BJ (cell line): ENCODE measurements around the gene GMCL2. TPM values are rescaled to one million over a fixed set of nuclear protein-coding genes. Genes with fewer than 3 reads are reported as not detected.
A peak's percentile ranks its signal among the peaks of the same experiment; 100 is the strongest.

Experiments
- CTCF ChIA-PET: fragments of 350-600 bp; formaldehyde crosslinking; extraction: SDS; loops from one replicate; lab custom pipeline; 2021; ENCODE audit warnings: antibody characterized with exemption, inconsistent platforms; lab: Yijun Ruan, JAX
- POLR2A ChIA-PET: fragments of 300-600 bp; sonication (Branson Sonifier 250); formaldehyde crosslinking; extraction: SDS; loops from one replicate; lab custom pipeline; 2021; ENCODE audit warnings: antibody characterized with exemption; lab: Charles Lee
- DNase-seq: peaks from one replicate; pipeline ENCODE4 v3.0.0-alpha.2; 2011; ENCODE audit warnings: low read depth
- H3K27me3 ChIP-seq: 2 replicates; pipeline ENCODE4 v1.6.0; 2011; ENCODE audit warnings: low read length; ENCODE audit not compliant: control insufficient read depth, insufficient read depth
- H3K36me3 ChIP-seq: 2 replicates; pipeline ENCODE4 v1.5.1; 2011; ENCODE audit warnings: low read length; ENCODE audit not compliant: control insufficient read depth, insufficient read depth
- H3K4me3 ChIP-seq: 2 replicates; pipeline ENCODE4 v1.5.1; 2011; ENCODE audit warnings: low read depth, mild to moderate bottlenecking, control low read depth, low read length
- polyA plus RNA-seq: library from polyadenylated mRNA; depleted of rRNA; stranded (reverse); fragments of >200 nt; gene quantifications from 2 replicates; pipeline ENCODE4 v1.2.3, GENCODE V29; 2011
- TF ChIP-seq, protein P1 (sequence below): IDR thresholded peaks from 2 replicates; pipeline ENCODE4 v1.5.1; 2011; ENCODE audit warnings: low read depth, mild to moderate bottlenecking, control low read depth, inconsistent platforms, low read length, moderate library complexity; ENCODE audit not compliant: insufficient read depth

Gene GMCL2
- polyA plus RNA-seq, 1 experiment, result not detected

DNA sequence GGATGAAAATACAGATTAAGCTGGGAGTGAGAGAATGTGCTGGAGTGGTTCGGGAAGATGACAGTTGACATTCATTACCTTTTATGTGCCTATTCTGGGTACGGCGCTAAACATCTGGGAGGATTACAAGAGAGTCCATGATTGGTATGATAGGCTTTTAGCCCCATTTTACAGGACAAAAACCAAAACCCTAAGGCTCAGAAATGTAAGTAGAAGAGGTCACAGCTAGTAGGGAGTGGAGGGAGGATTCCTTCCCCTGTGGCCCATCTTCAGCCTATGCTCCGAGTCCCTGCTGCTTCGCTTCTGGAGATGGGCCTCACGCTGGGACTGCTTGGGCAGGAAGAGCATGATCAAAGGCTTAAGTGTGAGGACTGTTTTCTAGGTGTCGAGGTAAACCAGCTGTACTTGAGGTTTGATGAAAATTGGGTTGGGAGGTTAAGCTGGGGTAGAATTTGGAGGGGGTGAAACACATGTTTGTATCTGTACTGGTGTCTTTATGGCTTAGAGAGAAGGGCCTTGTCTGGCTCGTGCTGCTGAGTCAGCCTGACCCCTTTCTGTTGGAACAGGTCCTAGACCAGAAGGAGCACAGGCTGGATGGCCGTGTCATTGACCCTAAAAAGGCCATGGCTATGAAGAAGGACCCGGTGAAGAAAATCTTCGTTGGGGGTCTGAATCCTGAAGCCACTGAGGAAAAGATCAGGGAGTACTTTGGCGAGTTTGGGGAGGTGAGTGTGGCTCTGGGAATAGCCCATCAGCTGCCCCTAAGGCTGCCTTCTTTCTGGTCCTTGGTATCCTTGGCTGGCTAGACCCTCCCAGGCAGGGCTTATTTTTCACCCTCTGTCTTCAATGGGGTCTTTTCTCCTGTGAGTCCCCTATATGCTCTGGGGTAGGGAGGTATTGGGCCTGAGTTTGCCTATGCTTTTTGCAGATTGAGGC, 19.3 kb upstream of the GMCL2 start:
- ChIA-PET CTCF (interaction anchor here (0.9 kb wide), 1 partner anchor 130 kb away, joined by 3 read pairs; no protein-coding TSS in a partner anchor), POLR2A (no interaction called here)
- H3K27me3 ChIP-seq, result no peaks in the 10 kb centered on the region
- no peak for DNase-seq
- H3K36me3 ChIP-seq, result peaks cover 31% of the 10 kb centered on the region
- TF ChIP-seq, protein P1, sequence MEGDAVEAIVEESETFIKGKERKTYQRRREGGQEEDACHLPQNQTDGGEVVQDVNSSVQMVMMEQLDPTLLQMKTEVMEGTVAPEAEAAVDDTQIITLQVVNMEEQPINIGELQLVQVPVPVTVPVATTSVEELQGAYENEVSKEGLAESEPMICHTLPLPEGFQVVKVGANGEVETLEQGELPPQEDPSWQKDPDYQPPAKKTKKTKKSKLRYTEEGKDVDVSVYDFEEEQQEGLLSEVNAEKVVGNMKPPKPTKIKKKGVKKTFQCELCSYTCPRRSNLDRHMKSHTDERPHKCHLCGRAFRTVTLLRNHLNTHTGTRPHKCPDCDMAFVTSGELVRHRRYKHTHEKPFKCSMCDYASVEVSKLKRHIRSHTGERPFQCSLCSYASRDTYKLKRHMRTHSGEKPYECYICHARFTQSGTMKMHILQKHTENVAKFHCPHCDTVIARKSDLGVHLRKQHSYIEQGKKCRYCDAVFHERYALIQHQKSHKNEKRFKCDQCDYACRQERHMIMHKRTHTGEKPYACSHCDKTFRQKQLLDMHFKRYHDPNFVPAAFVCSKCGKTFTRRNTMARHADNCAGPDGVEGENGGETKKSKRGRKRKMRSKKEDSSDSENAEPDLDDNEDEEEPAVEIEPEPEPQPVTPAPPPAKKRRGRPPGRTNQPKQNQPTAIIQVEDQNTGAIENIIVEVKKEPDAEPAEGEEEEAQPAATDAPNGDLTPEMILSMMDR, result no peak
- H3K4me3 ChIP-seq, result peak overlapping the region; percentile 58

DNA sequence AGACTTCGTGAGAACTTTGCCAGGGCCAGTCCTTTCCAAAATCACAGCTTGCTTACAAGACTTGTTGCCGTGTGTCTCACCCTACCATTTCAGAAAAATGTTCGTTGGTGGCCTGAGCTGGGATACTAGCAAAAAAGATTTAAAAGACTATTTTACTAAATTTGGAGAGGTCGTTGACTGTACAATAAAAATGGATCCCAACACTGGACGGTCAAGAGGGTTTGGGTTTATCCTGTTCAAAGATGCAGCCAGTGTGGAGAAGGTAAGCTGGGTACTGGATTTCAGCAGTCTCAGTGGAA, 18.5 kb upstream of the GMCL2 start:
- Histone ChIP-seq H3K27me3 (no peaks in the 10 kb centered on the region), H3K36me3 (peaks cover 26% of the 10 kb centered on the region), H3K4me3 (peak overlapping the region; percentile 58)
- TF ChIP-seq, protein P1, result no peak
- no peak for DNase-seq
- POLR2A ChIA-PET, result no interaction called here
- CTCF ChIA-PET, result interaction anchor here (0.9 kb wide), 1 partner anchor 129 kb away, joined by 3 read pairs; no protein-coding TSS in a partner anchor

DNA sequence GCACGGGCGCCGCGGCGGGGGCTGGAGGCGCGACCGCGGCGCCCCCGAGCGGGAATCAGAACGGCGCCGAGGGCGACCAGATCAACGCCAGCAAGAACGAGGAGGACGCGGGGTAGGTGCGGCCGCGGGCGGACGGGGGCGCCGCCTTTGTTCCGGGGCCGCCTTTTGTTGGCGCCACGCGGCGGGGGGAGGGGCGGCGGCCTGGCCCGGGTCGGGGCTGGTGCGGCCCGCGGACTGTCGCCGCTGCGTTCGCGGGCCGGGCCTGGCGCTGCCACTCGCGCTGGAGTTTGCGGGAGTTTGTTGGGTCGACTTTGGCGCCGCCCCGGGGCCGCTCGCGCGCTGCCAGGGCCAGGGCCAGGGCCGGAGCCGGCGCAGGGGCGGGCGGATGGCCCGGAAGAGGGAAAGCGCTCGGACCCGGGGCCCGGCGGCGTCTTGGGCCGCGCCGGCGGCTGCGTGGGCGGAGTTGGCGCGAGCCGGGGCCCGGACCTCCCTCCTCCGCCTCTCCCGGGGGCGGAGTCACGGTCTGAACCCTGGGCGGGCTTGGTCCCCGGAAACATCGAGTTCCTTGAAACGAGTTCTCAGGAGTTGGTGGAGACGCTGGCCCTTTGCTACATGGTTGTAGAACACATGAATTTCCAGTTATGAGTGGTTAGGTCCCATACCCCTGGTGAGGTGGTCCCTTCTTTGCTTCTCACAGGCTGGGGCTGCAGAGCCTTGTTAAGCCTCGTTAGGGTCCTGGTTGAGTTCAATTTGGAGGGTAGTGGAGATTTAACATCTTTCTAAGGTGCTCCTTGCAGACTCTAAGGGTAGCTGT, 18.0 kb upstream of the GMCL2 start:
- TF ChIP-seq, protein P1, result no peak
- H3K4me3 ChIP-seq, result peak overlapping the region; percentile 58
- no peak for DNase-seq
- no peaks in the 10 kb centered on the region for H3K27me3 ChIP-seq
- ChIA-PET CTCF (interaction anchor here (0.9 to 1.2 kb wide), 3 partner anchors 30 to 129 kb away, joined by 3 to 5 read pairs (median 4); no protein-coding TSS in a partner anchor), POLR2A (interaction anchor here (1.1 kb wide), 1 partner anchor 51 kb away, joined by 3 read pairs; the partner anchor contains the start of gene NHP2)
- H3K36me3 ChIP-seq, result peaks cover 22% of the 10 kb centered on the region

DNA sequence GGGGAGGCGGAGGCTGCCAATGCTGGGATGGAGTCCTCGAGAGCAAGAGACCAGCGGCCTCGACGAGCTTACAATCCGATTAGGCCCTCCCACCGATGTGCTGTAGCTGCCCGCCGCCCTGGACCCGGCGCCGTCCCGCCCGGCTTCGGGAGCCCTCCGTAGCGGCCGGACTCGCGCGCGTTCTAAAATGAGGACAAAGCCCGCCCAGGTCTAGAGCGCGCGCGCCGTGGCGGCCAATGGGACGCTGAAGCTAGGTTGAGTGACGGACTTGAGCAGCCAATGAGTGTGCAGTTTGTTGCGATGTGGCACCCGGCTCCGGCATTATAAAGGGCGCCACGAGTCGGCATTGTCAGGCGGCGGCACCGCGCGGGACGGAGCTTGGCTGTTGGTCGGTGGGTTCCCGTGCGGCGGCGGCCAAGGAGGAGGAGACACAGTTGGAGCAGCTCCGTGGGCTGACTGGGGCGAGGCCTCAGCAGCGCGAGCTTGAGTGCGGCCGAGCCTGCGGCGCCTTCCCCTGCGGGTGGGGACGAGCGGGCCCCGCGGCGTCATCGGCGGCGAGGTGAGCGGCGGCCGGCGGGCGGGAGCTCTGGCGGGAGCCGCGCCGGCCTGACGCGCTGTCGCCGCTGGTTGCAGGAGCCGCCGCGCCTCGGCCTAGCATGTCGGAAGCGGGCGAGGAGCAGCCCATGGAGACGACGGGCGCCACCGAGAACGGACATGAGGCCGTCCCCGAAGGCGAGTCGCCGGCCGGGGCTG, 17.2 kb upstream of the GMCL2 start, which contains the start of gene HNRNPAB:
Gene HNRNPAB, plus strand, starts transcription at position 352 of the 753 bp plus-strand sequence. Its CDS starts 305 bp downstream, at position 657.
- CTCF ChIA-PET, result interaction anchor here (1.1 to 1.2 kb wide), 3 partner anchors 9 to 127 kb away, joined by 3 to 5 read pairs (median 4); no protein-coding TSS in a partner anchor
- no peaks in the 10 kb centered on the region for H3K27me3 ChIP-seq
- peak within 1 kb of the TSS; percentile 58 for H3K4me3 ChIP-seq
- H3K36me3 ChIP-seq, result peaks cover 14% of the 10 kb centered on the region
- TF ChIP-seq, protein P1, result 0 out of 2 replicates have a peak, but pooled peaks have one; percentile 2
- POLR2A ChIA-PET, result interaction anchor here (1.1 kb wide), 1 partner anchor 51 kb away, joined by 3 read pairs; the partner anchor contains the start of gene NHP2
- DNase-seq, result peak; percentile 48
